ENCODE data around the gene LCE2C. TPM values are rescaled to one million over a fixed set of nuclear protein-coding genes. Genes with fewer than 3 reads are reported as not detected.

The LCE2C gene
- total RNA-seq, 1 donor, result not detected

GRCh38 chr1:152707860-152708259 is 32.8 kb downstream of the LCE2C start, which contains the start of gene LCE4A:
LCE4A (plus strand) TSS chr1:152708160; CDS start chr1:152709076, 916 bp downstream.
- no peaks in the 10 kb centered on the region for H3K36me3 ChIP-seq (ENCODE audit: insufficient read depth, low read length)
- H3K4me2 ChIP-seq (ENCODE audit: insufficient read depth, low read length), result no peak within 1 kb of the TSS
- no peaks in the 10 kb centered on the region for H3K27me3 ChIP-seq (ENCODE audit: insufficient read depth, low read length)
- no peaks in the 10 kb centered on the region for H3K9me3 ChIP-seq (ENCODE audit: low read depth, low read length)
- H4K20me1 ChIP-seq (ENCODE audit: insufficient read depth, low read length), result no peaks in the 10 kb centered on the region
- no peaks in the 10 kb centered on the region for H3K79me2 ChIP-seq (ENCODE audit: insufficient read depth, low read length)
- DNase-seq (ENCODE audit: insufficient read length, low spot score, missing footprints), result no peak
- no peak within 1 kb of the TSS for H3K4me3 ChIP-seq (ENCODE audit: insufficient read depth, low read length)
- H3K27ac ChIP-seq (ENCODE audit: low read depth, low read length), result no peak within 1 kb of the TSS
- no peaks in the 10 kb centered on the region for H3K4me1 ChIP-seq (ENCODE audit: insufficient read depth, low read length)
- no peak for TF ChIP-seq CTCF (IDR thresholded peaks at IDR 0.05; ENCODE audit: extremely low read depth, low read depth, low read length)
- no peak within 1 kb of the TSS for H2AFZ ChIP-seq (ENCODE audit: low read length)

- Histone ChIP-seq H3K4me1 (ENCODE audit: insufficient read depth, low read length) (no peaks in the 10 kb centered on the region), H3K36me3 (ENCODE audit: insufficient read depth, low read length) (no peaks in the 10 kb centered on the region), H3K4me2 (ENCODE audit: insufficient read depth, low read length) (no peak overlapping the region), H2AFZ (ENCODE audit: low read length) (no peak overlapping the region), H3K79me2 (ENCODE audit: insufficient read depth, low read length) (no peaks in the 10 kb centered on the region), H3K27me3 (ENCODE audit: insufficient read depth, low read length) (no peaks in the 10 kb centered on the region), H4K20me1 (ENCODE audit: insufficient read depth, low read length) (no peaks in the 10 kb centered on the region), H3K27ac (ENCODE audit: low read depth, low read length) (no peak overlapping the region), H3K9me3 (ENCODE audit: low read depth, low read length) (no peaks in the 10 kb centered on the region), H3K4me3 (ENCODE audit: insufficient read depth, low read length) (no peak overlapping the region)
- DNase-seq (ENCODE audit: insufficient read length, low spot score, missing footprints), result no peak
- TF ChIP-seq CTCF (IDR thresholded peaks at IDR 0.05; ENCODE audit: extremely low read depth, low read depth, low read length), result no peak
Measured at GRCh38 chr1:152718238-152718637, 43.2 kb downstream of the LCE2C start.

GRCh38 chr1:152725261-152725660 is 50.2 kb downstream of the LCE2C start:
- Histone ChIP-seq H2AFZ (ENCODE audit: low read length) (no peak overlapping the region), H3K4me1 (ENCODE audit: insufficient read depth, low read length) (no peaks in the 10 kb centered on the region), H3K27ac (ENCODE audit: low read depth, low read length) (no peak overlapping the region), H3K9me3 (ENCODE audit: low read depth, low read length) (no peaks in the 10 kb centered on the region), H3K36me3 (ENCODE audit: insufficient read depth, low read length) (no peaks in the 10 kb centered on the region), H3K4me2 (ENCODE audit: insufficient read depth, low read length) (no peak overlapping the region), H3K79me2 (ENCODE audit: insufficient read depth, low read length) (no peaks in the 10 kb centered on the region), H4K20me1 (ENCODE audit: insufficient read depth, low read length) (no peaks in the 10 kb centered on the region), H3K4me3 (ENCODE audit: insufficient read depth, low read length) (no peak overlapping the region), H3K27me3 (ENCODE audit: insufficient read depth, low read length) (no peaks in the 10 kb centered on the region)
- TF ChIP-seq CTCF (IDR thresholded peaks at IDR 0.05; ENCODE audit: extremely low read depth, low read depth, low read length), result no peak
- no peak for DNase-seq (ENCODE audit: insufficient read length, low spot score, missing footprints)

Other genes with a start within 250 kb of the LCE2C start
- gene LCE5A, start 164.5 kb upstream of the LCE2C start, total RNA-seq, result not detected in 2 replicates
- gene CRCT1, start 160.8 kb upstream of the LCE2C start, total RNA-seq, result not detected in 2 replicates
- gene LCE3E, start 108.5 kb upstream of the LCE2C start, total RNA-seq, result not detected in 2 replicates
- not detected in 2 replicates for gene LCE3D, start 94.8 kb upstream of the LCE2C start, total RNA-seq
- gene LCE3C, start 75.0 kb upstream of the LCE2C start, total RNA-seq, result not detected in 2 replicates
- not detected in 2 replicates for gene LCE3B, start 61.5 kb upstream of the LCE2C start, total RNA-seq
- gene LCE3A, start 52.2 kb upstream of the LCE2C start, total RNA-seq, result not detected in 2 replicates
- gene LCE2D, start 11.9 kb upstream of the LCE2C start, total RNA-seq, result not detected in 2 replicates
- gene LCE2B, start 10.8 kb downstream of the LCE2C start, total RNA-seq, result not detected in 2 replicates
- gene LCE2A, start 23.1 kb downstream of the LCE2C start, total RNA-seq, result not detected in 2 replicates
- gene LCE4A, start 32.9 kb downstream of the LCE2C start, total RNA-seq, result not detected in 2 replicates
- not detected in 2 replicates for gene KPRP, start 82.7 kb downstream of the LCE2C start, total RNA-seq
- not detected in 2 replicates for gene LCE1F, start 99.9 kb downstream of the LCE2C start, total RNA-seq
- not detected in 2 replicates for gene LCE1E, start 111.0 kb downstream of the LCE2C start, total RNA-seq
- not detected in 2 replicates for gene LCE1D, start 121.4 kb downstream of the LCE2C start, total RNA-seq
- not detected in 2 replicates for gene LCE1C, start 131.4 kb downstream of the LCE2C start, total RNA-seq
- gene LCE1B, start 136.7 kb downstream of the LCE2C start, total RNA-seq, result not detected in 2 replicates
- not detected in 2 replicates for gene LCE1A, start 152.2 kb downstream of the LCE2C start, total RNA-seq
- gene LCE6A, start 167.6 kb downstream of the LCE2C start, total RNA-seq, result not detected in 2 replicates
- not detected in 2 replicates for gene LCE7A, start 184.7 kb downstream of the LCE2C start, total RNA-seq
- not detected in 2 replicates for gene SMCP, start 203.0 kb downstream of the LCE2C start, total RNA-seq
- not detected in 2 replicates for gene IVL, start 233.3 kb downstream of the LCE2C start, total RNA-seq